ENCODE results near the gene DRC7. TPM values are rescaled to one million over a fixed set of nuclear protein-coding genes. Genes with fewer than 3 reads are reported as not detected.

DRC7 gene
- total and polyA plus RNA-seq, 4 donors = 0.06 to 1.8 (median 0.08) TPM; not detected in 1

DNA sequence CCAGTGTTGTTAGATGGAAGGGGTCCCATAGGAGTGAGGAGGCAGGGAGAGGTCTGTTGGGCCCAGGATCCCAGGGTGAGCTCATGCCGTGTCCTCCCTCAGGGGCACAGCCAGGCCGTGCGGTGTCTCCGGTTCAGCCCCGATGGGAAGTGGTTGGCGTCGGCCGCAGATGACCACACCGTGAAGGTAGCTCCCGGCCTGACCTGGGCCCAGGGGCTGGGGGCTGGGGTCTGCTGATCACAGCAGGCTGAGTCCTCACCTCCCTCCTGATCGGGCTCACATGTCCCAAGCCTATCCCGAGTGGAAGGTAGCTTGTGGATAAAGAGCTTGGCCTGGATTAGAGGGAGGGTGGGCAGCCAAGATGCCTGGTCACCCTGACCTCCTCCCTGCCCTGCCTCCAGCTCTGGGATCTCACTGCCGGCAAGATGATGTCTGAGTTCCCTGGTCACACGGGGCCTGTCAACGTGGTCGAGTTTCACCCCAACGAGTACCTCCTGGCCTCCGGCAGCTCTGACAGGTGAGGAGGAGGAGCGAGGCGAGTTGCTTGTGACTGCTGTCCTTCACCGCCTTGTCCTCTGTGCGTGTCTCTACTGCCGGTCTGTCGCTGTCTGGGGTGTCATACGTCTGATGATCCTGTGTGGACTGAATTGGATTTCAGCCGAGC lies 57.1 kb downstream of the DRC7 start:
- no peak for TF ChIP-seq HNF4G (IDR thresholded peaks at IDR 0.05)
- TF ChIP-seq JUND (IDR thresholded peaks at IDR 0.05) = no peak
- TF ChIP-seq, protein P1, sequence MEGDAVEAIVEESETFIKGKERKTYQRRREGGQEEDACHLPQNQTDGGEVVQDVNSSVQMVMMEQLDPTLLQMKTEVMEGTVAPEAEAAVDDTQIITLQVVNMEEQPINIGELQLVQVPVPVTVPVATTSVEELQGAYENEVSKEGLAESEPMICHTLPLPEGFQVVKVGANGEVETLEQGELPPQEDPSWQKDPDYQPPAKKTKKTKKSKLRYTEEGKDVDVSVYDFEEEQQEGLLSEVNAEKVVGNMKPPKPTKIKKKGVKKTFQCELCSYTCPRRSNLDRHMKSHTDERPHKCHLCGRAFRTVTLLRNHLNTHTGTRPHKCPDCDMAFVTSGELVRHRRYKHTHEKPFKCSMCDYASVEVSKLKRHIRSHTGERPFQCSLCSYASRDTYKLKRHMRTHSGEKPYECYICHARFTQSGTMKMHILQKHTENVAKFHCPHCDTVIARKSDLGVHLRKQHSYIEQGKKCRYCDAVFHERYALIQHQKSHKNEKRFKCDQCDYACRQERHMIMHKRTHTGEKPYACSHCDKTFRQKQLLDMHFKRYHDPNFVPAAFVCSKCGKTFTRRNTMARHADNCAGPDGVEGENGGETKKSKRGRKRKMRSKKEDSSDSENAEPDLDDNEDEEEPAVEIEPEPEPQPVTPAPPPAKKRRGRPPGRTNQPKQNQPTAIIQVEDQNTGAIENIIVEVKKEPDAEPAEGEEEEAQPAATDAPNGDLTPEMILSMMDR (IDR thresholded peaks at IDR 0.05; ENCODE audit: low read depth, low read length, missing input control) = no peak
- no peak for TF ChIP-seq HNF4A (conservative IDR thresholded peaks at IDR 0.05)
- TF ChIP-seq GABPA (IDR thresholded peaks at IDR 0.05 in 1 of 2, conservative IDR thresholded peaks at IDR 0.05 in 1 of 2) = no peak
- TF ChIP-seq MAX (IDR thresholded peaks at IDR 0.05) = no peak
- TF ChIP-seq, protein P2, sequence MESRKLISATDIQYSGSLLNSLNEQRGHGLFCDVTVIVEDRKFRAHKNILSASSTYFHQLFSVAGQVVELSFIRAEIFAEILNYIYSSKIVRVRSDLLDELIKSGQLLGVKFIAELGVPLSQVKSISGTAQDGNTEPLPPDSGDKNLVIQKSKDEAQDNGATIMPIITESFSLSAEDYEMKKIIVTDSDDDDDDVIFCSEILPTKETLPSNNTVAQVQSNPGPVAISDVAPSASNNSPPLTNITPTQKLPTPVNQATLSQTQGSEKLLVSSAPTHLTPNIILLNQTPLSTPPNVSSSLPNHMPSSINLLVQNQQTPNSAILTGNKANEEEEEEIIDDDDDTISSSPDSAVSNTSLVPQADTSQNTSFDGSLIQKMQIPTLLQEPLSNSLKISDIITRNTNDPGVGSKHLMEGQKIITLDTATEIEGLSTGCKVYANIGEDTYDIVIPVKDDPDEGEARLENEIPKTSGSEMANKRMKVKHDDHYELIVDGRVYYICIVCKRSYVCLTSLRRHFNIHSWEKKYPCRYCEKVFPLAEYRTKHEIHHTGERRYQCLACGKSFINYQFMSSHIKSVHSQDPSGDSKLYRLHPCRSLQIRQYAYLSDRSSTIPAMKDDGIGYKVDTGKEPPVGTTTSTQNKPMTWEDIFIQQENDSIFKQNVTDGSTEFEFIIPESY (IDR thresholded peaks at IDR 0.05) = no peak
- TF ChIP-seq EGR1 (IDR thresholded peaks at IDR 0.05; ENCODE audit: low read depth in 2 of 2) = no peak
- TF ChIP-seq RAD21 (IDR thresholded peaks at IDR 0.05) = no peak
- no peak for TF ChIP-seq RXRA (IDR thresholded peaks at IDR 0.05)
- no peak for TF ChIP-seq NR2F2 (IDR thresholded peaks at IDR 0.05)
- TF ChIP-seq TAF1 (conservative IDR thresholded peaks at IDR 0.05) = no peak
- TF ChIP-seq FOXA1 (IDR thresholded peaks at IDR 0.05) = no peak
- TF ChIP-seq SP1 (IDR thresholded peaks at IDR 0.05) = no peak
- TF ChIP-seq, protein P3, sequence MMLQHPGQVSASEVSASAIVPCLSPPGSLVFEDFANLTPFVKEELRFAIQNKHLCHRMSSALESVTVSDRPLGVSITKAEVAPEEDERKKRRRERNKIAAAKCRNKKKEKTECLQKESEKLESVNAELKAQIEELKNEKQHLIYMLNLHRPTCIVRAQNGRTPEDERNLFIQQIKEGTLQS (IDR thresholded peaks at IDR 0.05) = no peak
- Histone ChIP-seq H3K9me3 (ENCODE audit: control insufficient read depth in 4 of 4, low read length in 3 of 4) (no peaks in the 10 kb centered on the region), H3K27me3 (ENCODE audit: control insufficient read depth in 4 of 4, insufficient read depth in 4 of 4, low read length in 3 of 4) (no peaks in the 10 kb centered on the region), H3K27ac (ENCODE audit: low read depth in 1 of 2, low read length in 2 of 2) (no peak overlapping the region), H3K4me3 (ENCODE audit: low read depth in 1 of 3, low read length in 3 of 3) (no peak overlapping the region), H3K36me3 (ENCODE audit: control insufficient read depth in 4 of 4, insufficient read depth in 3 of 4, low read depth in 1 of 4, low read length in 3 of 4) (peaks cover 0 to 9% (median 4%) of the 10 kb centered on the region in 4 donors), H3K9ac (ENCODE audit: low read depth in 1 of 2, low read length in 2 of 2) (no peak overlapping the region), H3K4me1 (ENCODE audit: control insufficient read depth in 4 of 4, insufficient read depth in 4 of 4, low read length in 3 of 4) (no peaks in the 10 kb centered on the region)
- WGBS = 93% methylated on average over 26 of the region's 26 CpGs
- DNase-seq (ENCODE audit: low spot score) = no peak

GRCh38 chr16:57752203-57752580 lies 57.6 kb downstream of the DRC7 start:
- 94% methylated on average over 6 of the region's 6 CpGs for WGBS

More at GRCh38 chr16:57752203-57752580, 57.6 kb downstream of the DRC7 start:
- H3K36me3 ChIP-seq (ENCODE audit: control insufficient read depth in 4 of 4, insufficient read depth in 3 of 4, low read depth in 1 of 4, low read length in 3 of 4) = peaks cover 0 to 9% (median 4%) of the 10 kb centered on the region in 4 donors
- TF ChIP-seq JUND (IDR thresholded peaks at IDR 0.05) (no peak), SP1 (IDR thresholded peaks at IDR 0.05) (no peak), REST (IDR thresholded peaks at IDR 0.05) (no peak), NR2F2 (IDR thresholded peaks at IDR 0.05) (no peak), MAX (IDR thresholded peaks at IDR 0.05) (no peak), FOXA2 (IDR thresholded peaks at IDR 0.05) (no peak), FOXA1 (IDR thresholded peaks at IDR 0.05) (no peak)
- TF ChIP-seq, protein P3 (IDR thresholded peaks at IDR 0.05) = no peak
- H3K9ac ChIP-seq (ENCODE audit: low read depth in 1 of 2, low read length in 2 of 2) = no peak overlapping the region
- no peak overlapping the region for H3K27ac ChIP-seq (ENCODE audit: low read depth in 1 of 2, low read length in 2 of 2)
- DNase-seq (ENCODE audit: low spot score) = no peak
- no peak overlapping the region for H3K4me3 ChIP-seq (ENCODE audit: low read depth in 1 of 3, low read length in 3 of 3)
- peaks cover 0 to 3% (median 0%) of the 10 kb centered on the region in 4 donors for H3K4me1 ChIP-seq (ENCODE audit: control insufficient read depth in 4 of 4, insufficient read depth in 4 of 4, low read length in 3 of 4)
- no peaks in the 10 kb centered on the region for H3K9me3 ChIP-seq (ENCODE audit: control insufficient read depth in 4 of 4, low read length in 3 of 4)
- H3K27me3 ChIP-seq (ENCODE audit: control insufficient read depth in 4 of 4, insufficient read depth in 4 of 4, low read length in 3 of 4) = no peaks in the 10 kb centered on the region
